ENCODE results near the gene S100PBP. TPM values are rescaled to one million over a fixed set of nuclear protein-coding genes. Genes with fewer than 3 reads are reported as not detected.

S100PBP gene
- total RNA-seq, 4 donors from 2014 or later: 11.0 to 32.1 (median 18.2) TPM

GRCh38 chr1:32774950-32775634 lies 42.4 kb upstream of the S100PBP start:
- TF ChIP-seq CTCF (IDR thresholded peaks at IDR 0.05) (no peak), POLR2A (IDR thresholded peaks at IDR 0.05) (no peak)
- DNase-seq (ENCODE audit: low spot score in 2 of 2): no peak
- no peak overlapping the region for H3K4me3 ChIP-seq (ENCODE audit: low read depth, poor library complexity, severe bottlenecking)
- 32 to 39% methylated on average over 2 of the region's 2 CpGs for WGBS, 2 donors
- intact Hi-C loops (cut with DNase I; ENCODE audit: low total_unique reads): loop anchor here (5.0 kb wide), 1 partner anchor 63 kb away; no protein-coding TSS in a partner anchor

DNA sequence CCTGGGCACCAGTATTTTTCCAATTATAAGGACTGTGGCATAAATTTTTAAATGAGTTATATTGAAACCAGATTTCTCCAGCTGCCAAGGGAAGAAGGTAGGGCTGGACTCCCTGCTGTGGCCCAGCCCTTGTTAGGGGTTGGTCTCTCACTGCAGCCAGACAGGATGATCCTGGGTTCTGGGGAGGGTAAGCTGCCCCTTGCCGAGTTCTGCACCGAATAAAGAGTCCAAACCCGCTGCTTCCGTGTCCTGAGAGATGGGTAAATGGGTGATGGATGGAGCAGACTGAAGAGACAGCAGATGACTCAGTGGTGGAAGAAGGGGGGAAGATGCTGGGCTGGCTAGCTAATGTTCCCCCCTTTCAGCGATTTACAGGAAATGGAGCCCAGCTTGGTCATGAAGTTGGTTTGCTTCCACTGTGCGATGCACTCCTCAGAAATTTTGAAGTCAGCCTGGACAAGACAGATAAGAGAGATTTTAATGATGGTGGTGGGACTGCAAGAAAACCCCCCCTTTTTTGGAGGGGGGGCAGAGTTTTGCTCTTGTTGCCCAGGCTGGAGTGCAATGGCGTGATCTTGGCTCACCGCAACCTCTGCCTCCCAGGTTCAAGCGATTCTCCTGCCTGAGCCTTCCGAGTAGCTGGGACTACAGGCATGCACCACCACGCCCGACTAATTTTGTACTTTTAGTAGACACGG lies 41.7 kb upstream of the S100PBP start:
- TF ChIP-seq CTCF (IDR thresholded peaks at IDR 0.05) (no peak), POLR2A (IDR thresholded peaks at IDR 0.05) (no peak)
- intact Hi-C loops (cut with DNase I; ENCODE audit: low total_unique reads): no loop called here

GRCh38 chr1:32779242-32779641 lies 38.2 kb upstream of the S100PBP start:
- H3K4me3 ChIP-seq (ENCODE audit: low read depth, poor library complexity, severe bottlenecking): no peak overlapping the region
- no peak for DNase-seq (ENCODE audit: low spot score in 2 of 2)
- intact Hi-C loops (cut with DNase I; ENCODE audit: low total_unique reads): no loop called here
- 93 to 95% methylated on average over 5 of the region's 5 CpGs for WGBS, 2 donors
- TF ChIP-seq CTCF (IDR thresholded peaks at IDR 0.05) (no peak), POLR2A (IDR thresholded peaks at IDR 0.05) (no peak)

More for the DNA sequence above, 41.7 kb upstream of the S100PBP start:
- DNase-seq (ENCODE audit: low spot score in 2 of 2): no peak
- no peak overlapping the region for H3K4me3 ChIP-seq (ENCODE audit: low read depth, poor library complexity, severe bottlenecking)
- 53 to 63% methylated on average over 13 of the region's 13 CpGs for WGBS, 2 donors

- intact Hi-C loops (cut with DNase I; ENCODE audit: low total_unique reads): no loop called here
- TF ChIP-seq CTCF (IDR thresholded peaks at IDR 0.05) (no peak), POLR2A (IDR thresholded peaks at IDR 0.05) (no peak)
- no peak overlapping the region for H3K4me3 ChIP-seq (ENCODE audit: low read depth, poor library complexity, severe bottlenecking)
- 92% methylated on average over 8 of the region's 8 CpGs for WGBS, 2 donors
- DNase-seq (ENCODE audit: low spot score in 2 of 2): peak in 1 of 2 donors; percentile 25
Observed at GRCh38 chr1:32780005-32780404, 37.4 kb upstream of the S100PBP start.

GRCh38 chr1:32780628-32781234 lies 36.7 kb upstream of the S100PBP start:
- intact Hi-C loops (cut with DNase I; ENCODE audit: low total_unique reads): no loop called here
- 73 to 83% methylated on average over 8 of the region's 8 CpGs for WGBS, 2 donors
- no peak for TF ChIP-seq POLR2A (IDR thresholded peaks at IDR 0.05)
- no peak for TF ChIP-seq CTCF (IDR thresholded peaks at IDR 0.05)
- H3K4me3 ChIP-seq (ENCODE audit: low read depth, poor library complexity, severe bottlenecking): no peak overlapping the region
- peak in 1 of 2 donors; percentile 18 for DNase-seq (ENCODE audit: low spot score in 2 of 2)
